Prostate gland (tissue), 2 donors: ENCODE data around the gene OR5K3.

ENCODE experiments used
- POLR2A ChIP-seq: fragments of 450-650 bp; IDR thresholded peaks from one replicate; pipeline ENCODE4 v1.6.1; 2016; ENCODE audit warnings: antibody characterized with exemption, mild to moderate bottlenecking
- TF ChIP-seq, protein P1 (sequence below), 4 experiments: fragments of 200-600 bp in 2 of 4; fragments of 450-650 bp in 2 of 4; sonication (generic) in 2 of 4; IDR thresholded peaks; 1 replicate in 3 of 4; 2 replicates in 1 of 4; pipeline ENCODE4 v1.5.1; 2016 to 2019; ENCODE audit warnings: antibody characterized with exemption in 4 of 4, mild to moderate bottlenecking in 2 of 4, moderate library complexity in 2 of 4

GRCh38 chr3:98359250-98359649 lies 31.2 kb upstream of the OR5K3 start:
- TF ChIP-seq POLR2A = no peak
- TF ChIP-seq, protein P1, sequence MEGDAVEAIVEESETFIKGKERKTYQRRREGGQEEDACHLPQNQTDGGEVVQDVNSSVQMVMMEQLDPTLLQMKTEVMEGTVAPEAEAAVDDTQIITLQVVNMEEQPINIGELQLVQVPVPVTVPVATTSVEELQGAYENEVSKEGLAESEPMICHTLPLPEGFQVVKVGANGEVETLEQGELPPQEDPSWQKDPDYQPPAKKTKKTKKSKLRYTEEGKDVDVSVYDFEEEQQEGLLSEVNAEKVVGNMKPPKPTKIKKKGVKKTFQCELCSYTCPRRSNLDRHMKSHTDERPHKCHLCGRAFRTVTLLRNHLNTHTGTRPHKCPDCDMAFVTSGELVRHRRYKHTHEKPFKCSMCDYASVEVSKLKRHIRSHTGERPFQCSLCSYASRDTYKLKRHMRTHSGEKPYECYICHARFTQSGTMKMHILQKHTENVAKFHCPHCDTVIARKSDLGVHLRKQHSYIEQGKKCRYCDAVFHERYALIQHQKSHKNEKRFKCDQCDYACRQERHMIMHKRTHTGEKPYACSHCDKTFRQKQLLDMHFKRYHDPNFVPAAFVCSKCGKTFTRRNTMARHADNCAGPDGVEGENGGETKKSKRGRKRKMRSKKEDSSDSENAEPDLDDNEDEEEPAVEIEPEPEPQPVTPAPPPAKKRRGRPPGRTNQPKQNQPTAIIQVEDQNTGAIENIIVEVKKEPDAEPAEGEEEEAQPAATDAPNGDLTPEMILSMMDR (IDR thresholded peaks at IDR 0.05) = no peak
